ENCODE measurements around the gene RHOT2. TPM values are rescaled to one million over a fixed set of nuclear protein-coding genes. Genes with fewer than 3 reads are reported as not detected.

The RHOT2 gene
- total RNA-seq, 2 donors from 2014 or later, result 62.0 to 80.4 TPM

- no peak for TF ChIP-seq CTCF (IDR thresholded peaks at IDR 0.05)
- Histone ChIP-seq H3K4me3 (no peak overlapping the region), H3K4me1 (ENCODE audit: control insufficient read depth in 1 of 2, low read depth in 2 of 2) (peaks cover 4 to 10% of the 10 kb centered on the region in 2 donors), H3K27me3 (replicated peaks; ENCODE audit: insufficient read depth) (peaks cover 23% of the 10 kb centered on the region), H3K27ac (no peak overlapping the region), H3K36me3 (no peaks in the 10 kb centered on the region), H3K9me3 (no peaks in the 10 kb centered on the region)
- DNase-seq (ENCODE audit: low spot score) (no peak), ATAC-seq (ENCODE audit: insufficient number of reproducible peaks, low FRiP score, low read depth) (no peak)
Measured at GRCh38 chr16:706189-707061, 38.5 kb downstream of the RHOT2 start.

GRCh38 chr16:707062-707538, 39.2 kb downstream of the RHOT2 start:
- no peak for ATAC-seq (ENCODE audit: insufficient number of reproducible peaks, low FRiP score, low read depth)
- TF ChIP-seq CTCF (IDR thresholded peaks at IDR 0.05), result no peak
- no peak overlapping the region for H3K4me3 ChIP-seq
- H3K27me3 ChIP-seq (replicated peaks; ENCODE audit: insufficient read depth), result peaks cover 23% of the 10 kb centered on the region
- H3K9me3 ChIP-seq, result no peaks in the 10 kb centered on the region
- peaks cover 4 to 10% of the 10 kb centered on the region in 2 donors for H3K4me1 ChIP-seq (ENCODE audit: control insufficient read depth in 1 of 2, low read depth in 2 of 2)
- H3K36me3 ChIP-seq, result no peaks in the 10 kb centered on the region
- DNase-seq (ENCODE audit: low spot score), result no peak
- H3K27ac ChIP-seq, result no peak overlapping the region

- DNase-seq (ENCODE audit: low spot score) (no peak), ATAC-seq (ENCODE audit: insufficient number of reproducible peaks, low FRiP score, low read depth) (no peak)
- Histone ChIP-seq H3K4me3 (no peak overlapping the region), H3K27ac (no peak overlapping the region), H3K36me3 (no peaks in the 10 kb centered on the region), H3K27me3 (replicated peaks; ENCODE audit: insufficient read depth) (peaks cover 23% of the 10 kb centered on the region), H3K9me3 (no peaks in the 10 kb centered on the region), H3K4me1 (ENCODE audit: control insufficient read depth in 1 of 2, low read depth in 2 of 2) (peaks cover 4 to 10% of the 10 kb centered on the region in 2 donors)
- TF ChIP-seq CTCF (IDR thresholded peaks at IDR 0.05), result no peak
Measured at GRCh38 chr16:708019-708418, 40.1 kb downstream of the RHOT2 start.

- no peak for TF ChIP-seq CTCF (IDR thresholded peaks at IDR 0.05)
- Histone ChIP-seq H3K27me3 (replicated peaks; ENCODE audit: insufficient read depth) (peaks cover 17% of the 10 kb centered on the region), H3K9me3 (no peaks in the 10 kb centered on the region), H3K27ac (no peak overlapping the region), H3K4me3 (no peak overlapping the region), H3K4me1 (ENCODE audit: control insufficient read depth in 1 of 2, low read depth in 2 of 2) (peaks cover 4 to 10% of the 10 kb centered on the region in 2 donors), H3K36me3 (no peaks in the 10 kb centered on the region)
- ATAC-seq (ENCODE audit: insufficient number of reproducible peaks, low FRiP score, low read depth) (no peak), DNase-seq (ENCODE audit: low spot score) (no peak)
Measured at GRCh38 chr16:708959-709358, 41.0 kb downstream of the RHOT2 start.

GRCh38 chr16:709566-710499, 41.9 kb downstream of the RHOT2 start:
- Histone ChIP-seq H3K36me3 (no peaks in the 10 kb centered on the region), H3K9me3 (no peaks in the 10 kb centered on the region), H3K27ac (no peak overlapping the region), H3K4me3 (no peak overlapping the region), H3K27me3 (replicated peaks; ENCODE audit: insufficient read depth) (peaks cover 11% of the 10 kb centered on the region), H3K4me1 (ENCODE audit: control insufficient read depth in 1 of 2, low read depth in 2 of 2) (peaks cover 8 to 15% of the 10 kb centered on the region in 2 donors)
- ATAC-seq (ENCODE audit: insufficient number of reproducible peaks, low FRiP score, low read depth) (no peak), DNase-seq (ENCODE audit: low spot score) (no peak)
- no peak for TF ChIP-seq CTCF (IDR thresholded peaks at IDR 0.05)

Measured in thoracic aorta (tissue), 2 donors.